OCI-LY3 (cell line): ENCODE data around the gene NUDT4.

ENCODE experiments used
- EZH2phosphoT487 ChIP-seq: fragments of 200-600 bp; shearing (Covaris generic); IDR thresholded peaks from 2 replicates; pipeline ENCODE4 v1.6.1; 2018; ENCODE audit warnings: antibody characterized with exemption, mixed run types, low read depth
- TF ChIP-seq, protein P1 (sequence below): fragments of 200-600, 300-600 bp; sonication (generic); IDR thresholded peaks from 2 replicates; pipeline ENCODE4 v1.5.1; 2014; ENCODE audit warnings: antibody characterized with exemption, low read length, low read depth

DNA sequence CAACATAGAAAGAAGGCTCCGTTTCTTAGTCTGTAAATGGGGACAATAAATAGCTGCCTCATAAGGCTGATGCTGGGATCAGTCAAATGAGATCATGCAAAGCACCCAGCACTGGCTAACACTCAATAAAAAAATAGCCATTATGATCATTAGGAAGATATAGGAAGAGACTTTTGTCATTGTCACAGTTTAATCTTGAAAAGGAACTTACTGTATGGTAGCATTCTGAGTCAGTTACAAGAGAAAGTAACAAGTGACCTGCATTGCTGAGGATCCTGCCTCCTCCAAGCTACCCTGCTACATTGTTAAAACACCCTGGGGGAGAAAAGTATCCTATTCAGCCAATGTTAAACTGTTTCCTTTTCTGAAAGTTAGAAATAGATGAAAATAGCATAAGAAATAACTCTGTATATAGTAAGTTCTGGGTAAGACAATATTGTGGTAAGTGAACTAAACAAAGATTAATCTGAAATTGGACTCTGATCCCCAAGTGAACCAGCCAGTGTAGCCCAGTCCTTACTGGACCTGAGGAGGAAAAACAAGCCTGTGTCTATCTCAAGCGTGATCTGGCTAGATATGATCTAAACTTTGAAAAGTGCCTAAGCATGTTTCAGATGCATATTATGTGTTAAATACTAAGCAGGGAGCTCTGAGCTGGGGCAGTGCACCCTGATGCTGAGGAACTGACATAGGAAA is 3.6 kb upstream of the NUDT4 start:
- TF ChIP-seq, protein P1, sequence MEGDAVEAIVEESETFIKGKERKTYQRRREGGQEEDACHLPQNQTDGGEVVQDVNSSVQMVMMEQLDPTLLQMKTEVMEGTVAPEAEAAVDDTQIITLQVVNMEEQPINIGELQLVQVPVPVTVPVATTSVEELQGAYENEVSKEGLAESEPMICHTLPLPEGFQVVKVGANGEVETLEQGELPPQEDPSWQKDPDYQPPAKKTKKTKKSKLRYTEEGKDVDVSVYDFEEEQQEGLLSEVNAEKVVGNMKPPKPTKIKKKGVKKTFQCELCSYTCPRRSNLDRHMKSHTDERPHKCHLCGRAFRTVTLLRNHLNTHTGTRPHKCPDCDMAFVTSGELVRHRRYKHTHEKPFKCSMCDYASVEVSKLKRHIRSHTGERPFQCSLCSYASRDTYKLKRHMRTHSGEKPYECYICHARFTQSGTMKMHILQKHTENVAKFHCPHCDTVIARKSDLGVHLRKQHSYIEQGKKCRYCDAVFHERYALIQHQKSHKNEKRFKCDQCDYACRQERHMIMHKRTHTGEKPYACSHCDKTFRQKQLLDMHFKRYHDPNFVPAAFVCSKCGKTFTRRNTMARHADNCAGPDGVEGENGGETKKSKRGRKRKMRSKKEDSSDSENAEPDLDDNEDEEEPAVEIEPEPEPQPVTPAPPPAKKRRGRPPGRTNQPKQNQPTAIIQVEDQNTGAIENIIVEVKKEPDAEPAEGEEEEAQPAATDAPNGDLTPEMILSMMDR = no peak
- TF ChIP-seq EZH2phosphoT487 = no peak
